HUES48 (cell line): Measurements from ENCODE around the gene INSC.

Experiments
- H3K27ac ChIP-seq: one replicate; pipeline ENCODE4 v1.7.0; 2013; ENCODE audit warnings: low read depth, low read length, inconsistent platforms
- H3K27me3 ChIP-seq: 2 replicates; pipeline ENCODE4 v1.6.1; 2013; ENCODE audit warnings: mild to moderate bottlenecking, low read length; ENCODE audit not compliant: control insufficient read depth, insufficient read depth
- H3K36me3 ChIP-seq: 2 replicates; pipeline ENCODE4 v1.6.1; 2013; ENCODE audit warnings: low read length; ENCODE audit not compliant: control insufficient read depth, insufficient read depth
- H3K4me1 ChIP-seq: 2 replicates; pipeline ENCODE4 v1.6.1; 2013; ENCODE audit warnings: mild to moderate bottlenecking, low read length; ENCODE audit not compliant: control insufficient read depth, insufficient read depth
- H3K4me3 ChIP-seq: 2 replicates; pipeline ENCODE4 v1.5.1; 2013; ENCODE audit warnings: mild to moderate bottlenecking, low read depth, low read length
- H3K9ac ChIP-seq: 2 replicates; pipeline ENCODE4 v1.6.1; 2013; ENCODE audit warnings: mild to moderate bottlenecking, low read depth, low read length, moderate library complexity
- H3K9me3 ChIP-seq: 2 replicates; pipeline ENCODE4 v1.6.1; 2013; ENCODE audit warnings: low read length; ENCODE audit not compliant: control insufficient read depth, insufficient read depth

Gene INSC

GRCh38 chr11:15093432-15093831 lies 21.3 kb upstream of the INSC start:
- Histone ChIP-seq H3K4me3 (no peak overlapping the region), H3K27ac (no peak overlapping the region), H3K27me3 (no peaks in the 10 kb centered on the region), H3K9ac (no peak overlapping the region), H3K4me1 (no peaks in the 10 kb centered on the region), H3K9me3 (no peaks in the 10 kb centered on the region), H3K36me3 (no peaks in the 10 kb centered on the region)

GRCh38 chr11:15095736-15096228 lies 18.9 kb upstream of the INSC start:
- Histone ChIP-seq H3K4me1 (no peaks in the 10 kb centered on the region), H3K4me3 (no peak overlapping the region), H3K9ac (no peak overlapping the region), H3K27me3 (no peaks in the 10 kb centered on the region), H3K27ac (no peak overlapping the region), H3K36me3 (no peaks in the 10 kb centered on the region), H3K9me3 (no peaks in the 10 kb centered on the region)

- Histone ChIP-seq H3K27ac (no peak overlapping the region), H3K4me1 (no peaks in the 10 kb centered on the region), H3K27me3 (no peaks in the 10 kb centered on the region), H3K36me3 (no peaks in the 10 kb centered on the region), H3K9ac (no peak overlapping the region), H3K9me3 (no peaks in the 10 kb centered on the region), H3K4me3 (no peak overlapping the region)
Observed at GRCh38 chr11:15097411-15097810, 17.3 kb upstream of the INSC start.

- no peak overlapping the region for H3K27ac ChIP-seq
- H3K27me3 ChIP-seq: no peaks in the 10 kb centered on the region
- H3K4me1 ChIP-seq: no peaks in the 10 kb centered on the region
- H3K4me3 ChIP-seq: no peak overlapping the region
- H3K9me3 ChIP-seq: no peaks in the 10 kb centered on the region
- no peaks in the 10 kb centered on the region for H3K36me3 ChIP-seq
- no peak overlapping the region for H3K9ac ChIP-seq
Observed at GRCh38 chr11:15099267-15099666, 15.5 kb upstream of the INSC start.

DNA sequence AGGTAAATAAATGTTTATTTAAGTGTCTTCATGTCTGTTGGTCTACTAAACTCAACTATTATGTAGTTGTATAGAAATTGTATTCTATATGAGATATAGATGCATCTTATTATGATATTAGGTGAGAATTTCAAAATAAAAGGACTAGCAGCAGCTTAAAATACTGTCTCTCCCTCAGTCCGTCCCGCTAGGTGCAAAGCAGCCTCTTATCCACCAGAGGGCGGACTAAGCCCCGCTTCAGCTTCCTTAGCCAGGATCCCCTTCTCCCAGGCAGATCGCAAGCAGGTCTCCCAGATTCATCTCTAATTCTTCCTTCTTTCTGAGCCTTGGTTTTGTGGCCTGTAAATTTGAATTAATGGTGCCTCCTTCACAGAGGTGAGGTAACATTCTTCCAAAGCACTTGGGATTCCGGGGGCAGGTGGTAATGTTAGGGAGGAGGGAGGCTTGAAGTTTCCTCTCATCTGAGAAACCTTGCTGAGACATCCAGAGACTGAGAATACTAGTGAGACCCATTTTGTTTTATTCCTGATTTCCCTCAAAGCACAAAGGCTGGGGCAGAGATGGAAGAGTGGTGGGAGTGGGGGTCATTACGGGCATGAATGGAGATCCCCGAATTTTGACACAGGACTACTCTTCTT lies 13.5 kb upstream of the INSC start:
- Histone ChIP-seq H3K27me3 (no peaks in the 10 kb centered on the region), H3K4me1 (no peaks in the 10 kb centered on the region), H3K27ac (no peak overlapping the region), H3K9ac (no peak overlapping the region), H3K4me3 (no peak overlapping the region), H3K36me3 (no peaks in the 10 kb centered on the region), H3K9me3 (no peaks in the 10 kb centered on the region)

DNA sequence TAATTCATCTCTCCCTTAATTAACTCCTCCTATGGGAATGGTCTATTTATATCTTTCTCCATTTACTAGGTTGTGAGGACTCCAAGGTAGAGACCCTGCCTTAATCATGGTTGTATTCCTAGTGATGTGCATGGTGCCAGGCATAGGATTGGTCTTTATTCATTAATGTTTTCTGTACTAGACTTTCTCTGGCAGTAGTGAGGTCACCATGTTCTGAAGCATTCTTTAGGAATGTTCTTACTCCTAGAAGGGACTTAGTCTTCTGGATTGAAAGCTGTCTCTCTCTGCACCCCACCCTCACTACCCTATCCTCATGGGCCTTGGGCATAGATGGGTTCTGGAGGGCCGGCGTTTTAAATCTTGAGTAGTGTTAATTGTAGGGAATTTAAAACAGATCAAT lies 10.6 kb upstream of the INSC start:
- Histone ChIP-seq H3K27ac (no peak overlapping the region), H3K4me1 (no peaks in the 10 kb centered on the region), H3K36me3 (no peaks in the 10 kb centered on the region), H3K9ac (no peak overlapping the region), H3K9me3 (no peaks in the 10 kb centered on the region), H3K27me3 (no peaks in the 10 kb centered on the region), H3K4me3 (no peak overlapping the region)

DNA sequence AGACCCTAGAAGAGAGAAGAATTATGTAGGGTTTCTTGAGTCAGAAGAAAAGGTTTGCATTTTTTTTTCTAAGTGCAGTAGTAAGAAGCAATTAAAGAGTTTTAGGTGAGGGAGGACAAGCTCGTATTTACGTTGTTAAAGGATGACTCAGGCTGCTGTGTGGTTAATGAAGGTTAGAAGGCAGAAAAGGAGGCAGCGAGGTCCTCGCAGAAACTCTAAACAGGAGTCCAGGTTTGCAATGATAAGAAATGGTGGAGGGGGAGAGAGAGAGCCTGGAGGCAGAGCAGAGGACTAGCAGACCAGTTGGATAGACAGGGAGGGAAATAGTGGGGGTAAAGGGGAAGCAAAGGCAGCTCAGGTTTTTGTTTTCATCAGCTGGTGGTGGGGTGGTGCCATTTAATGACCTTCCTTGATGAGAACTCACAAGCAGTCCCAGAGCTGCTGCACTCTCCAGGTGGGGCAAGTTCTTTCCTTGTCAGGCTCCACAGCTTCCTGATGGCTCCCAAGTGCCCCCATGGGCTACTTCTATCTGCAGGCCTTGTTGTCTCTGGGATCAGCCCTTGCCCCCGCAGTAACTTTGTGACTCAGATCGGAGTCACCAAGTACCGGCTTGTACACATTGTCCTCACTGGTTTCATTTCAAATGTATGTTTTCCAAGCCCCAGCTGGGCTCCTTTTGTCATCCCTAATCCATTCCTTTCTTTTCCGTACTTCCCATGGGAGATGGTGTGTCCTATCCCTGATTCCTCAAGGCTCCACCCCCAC lies 8.3 kb upstream of the INSC start:
- Histone ChIP-seq H3K36me3 (no peaks in the 10 kb centered on the region), H3K27me3 (no peaks in the 10 kb centered on the region), H3K4me3 (no peak overlapping the region), H3K9me3 (no peaks in the 10 kb centered on the region), H3K9ac (no peak overlapping the region), H3K27ac (no peak overlapping the region), H3K4me1 (no peaks in the 10 kb centered on the region)

GRCh38 chr11:15107730-15108515 lies 6.8 kb upstream of the INSC start:
- Histone ChIP-seq H3K36me3 (no peaks in the 10 kb centered on the region), H3K9me3 (no peaks in the 10 kb centered on the region), H3K9ac (no peak overlapping the region), H3K27me3 (no peaks in the 10 kb centered on the region), H3K4me3 (no peak overlapping the region), H3K27ac (no peak overlapping the region), H3K4me1 (no peaks in the 10 kb centered on the region)

- H3K9ac ChIP-seq: no peak overlapping the region
Observed at GRCh38 chr11:15108592-15109130, 6.1 kb upstream of the INSC start.

DNA sequence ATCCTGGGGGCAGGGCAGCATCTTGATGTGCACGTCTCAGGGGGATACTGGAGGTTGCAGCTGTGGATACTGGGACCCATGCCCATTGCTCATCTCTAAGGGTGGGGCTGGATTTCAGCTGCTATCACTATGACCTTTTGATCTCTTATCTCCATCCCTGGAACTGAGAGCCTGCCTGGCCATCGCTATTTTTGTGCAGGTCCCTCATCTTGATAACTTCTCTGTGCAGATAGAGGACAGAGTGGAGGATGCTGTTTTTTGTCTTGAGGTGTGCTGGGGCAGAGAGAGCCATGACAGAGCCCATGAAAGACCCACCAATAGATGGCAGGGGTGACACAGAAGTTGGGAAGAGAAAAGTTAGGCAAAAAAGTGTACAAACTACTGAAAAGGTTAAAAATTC lies 5.1 kb upstream of the INSC start:
- no peak overlapping the region for H3K4me3 ChIP-seq
- H3K9me3 ChIP-seq: no peaks in the 10 kb centered on the region
- H3K9ac ChIP-seq: no peak overlapping the region
- no peak overlapping the region for H3K27ac ChIP-seq
- no peaks in the 10 kb centered on the region for H3K4me1 ChIP-seq
- H3K27me3 ChIP-seq: peaks cover 15% of the 10 kb centered on the region
- no peaks in the 10 kb centered on the region for H3K36me3 ChIP-seq

More at GRCh38 chr11:15108592-15109130, 6.1 kb upstream of the INSC start:
- Histone ChIP-seq H3K27ac (no peak overlapping the region), H3K4me3 (no peak overlapping the region), H3K9me3 (no peaks in the 10 kb centered on the region), H3K36me3 (no peaks in the 10 kb centered on the region), H3K27me3 (peaks cover 5% of the 10 kb centered on the region), H3K4me1 (no peaks in the 10 kb centered on the region)
